CD4-positive, CD25-positive, alpha-beta regulatory T cell (primary cell): ENCODE measurements around the gene PODN. TPM values are rescaled to one million over a fixed set of nuclear protein-coding genes. Genes with fewer than 3 reads are reported as not detected.
A peak's percentile ranks its signal among the peaks of the same experiment; 100 is the strongest.

Experiments
- ATAC-seq, 2 donors: fragments of 150-1000 bp; cut with Tn5 transposase; one replicate each; pipeline ENCODE4 v1.10.0; 2021; ENCODE audit warnings: low read depth in 2 of 2, moderate number of reproducible peaks in 2 of 2, moderate library complexity in 1 of 2
- DNase-seq, 3 donors: peaks; one replicate each; pipeline versions ENCODE4 v3.0.0 to v3.0.0-alpha.2; 2012 to 2022; ENCODE audit warnings: mixed read lengths in 1 of 3
- H3K27ac ChIP-seq: one replicate; pipeline ENCODE4 v1.7.0; 2013; ENCODE audit warnings: mild to moderate bottlenecking, low read length; ENCODE audit not compliant: insufficient read depth, poor library complexity, severe bottlenecking
- H3K27me3 ChIP-seq: one replicate; pipeline ENCODE4 v1.7.0; 2013; ENCODE audit warnings: low read length; ENCODE audit not compliant: control insufficient read depth, insufficient read depth
- H3K36me3 ChIP-seq: one replicate; pipeline ENCODE4 v1.7.0; 2013; ENCODE audit warnings: mild to moderate bottlenecking, low read length, moderate library complexity; ENCODE audit not compliant: control insufficient read depth, insufficient read depth
- H3K4me1 ChIP-seq: 2 replicates; pipeline ENCODE4 v1.7.0; 2013; ENCODE audit warnings: mild to moderate bottlenecking, low read length; ENCODE audit not compliant: insufficient read depth, control insufficient read depth, poor library complexity, severe bottlenecking
- H3K4me3 ChIP-seq: one replicate; pipeline ENCODE4 v1.7.0; 2013; ENCODE audit warnings: low read depth, mild to moderate bottlenecking, low read length, moderate library complexity
- H3K9me3 ChIP-seq, 2 experiments: 1 replicate in 1 of 2; 2 replicates in 1 of 2; pipeline ENCODE4 v1.7.0; 2013; ENCODE audit warnings: low read length in 2 of 2, mild to moderate bottlenecking in 1 of 2, moderate library complexity in 1 of 2; ENCODE audit not compliant: control insufficient read depth in 2 of 2
- H3K27ac Mint-ChIP-seq, 3 donors: one replicate each; pipeline ENCODE4 v1.8.0; 2020 to 2022; ENCODE audit warnings: mild to moderate bottlenecking in 3 of 3, mixed read lengths in 3 of 3, moderate library complexity in 2 of 3
- H3K27me3 Mint-ChIP-seq: one replicate; pipeline ENCODE4 v1.8.0; 2022; ENCODE audit warnings: mild to moderate bottlenecking, mixed read lengths
- H3K36me3 Mint-ChIP-seq: one replicate; pipeline ENCODE4 v1.8.0; 2020; ENCODE audit warnings: mixed read lengths
- H3K4me1 Mint-ChIP-seq, 4 donors: one replicate each; pipeline ENCODE4 v1.8.0; 2020 to 2022; ENCODE audit warnings: mixed read lengths in 4 of 4, mild to moderate bottlenecking in 1 of 4
- H3K4me3 Mint-ChIP-seq, 4 donors: one replicate each; pipeline ENCODE4 v1.8.0; 2020 to 2022; ENCODE audit warnings: mild to moderate bottlenecking in 4 of 4, mixed read lengths in 4 of 4, moderate library complexity in 3 of 4
- H3K9me3 Mint-ChIP-seq, 7 donors: one replicate each; pipeline ENCODE4 v1.8.0; 2020 to 2022; ENCODE audit warnings: mixed read lengths in 7 of 7, mild to moderate bottlenecking in 3 of 7, moderate library complexity in 2 of 7
- polyA plus RNA-seq, 4 donors: library from polyadenylated mRNA; unstranded; fragments of 300-500 nt; fragmentation: Illumina TruSeq; gene quantifications; one replicate each; pipeline ENCODE4 v1.2.3, GENCODE V29; 2021
- total RNA-seq: library from RNA; stranded (reverse); gene quantifications from one replicate; pipeline ENCODE4 v1.2.3, GENCODE V29; 2022

PODN gene
- total and polyA plus RNA-seq, 5 donors from 2014 or later = not detected

DNA sequence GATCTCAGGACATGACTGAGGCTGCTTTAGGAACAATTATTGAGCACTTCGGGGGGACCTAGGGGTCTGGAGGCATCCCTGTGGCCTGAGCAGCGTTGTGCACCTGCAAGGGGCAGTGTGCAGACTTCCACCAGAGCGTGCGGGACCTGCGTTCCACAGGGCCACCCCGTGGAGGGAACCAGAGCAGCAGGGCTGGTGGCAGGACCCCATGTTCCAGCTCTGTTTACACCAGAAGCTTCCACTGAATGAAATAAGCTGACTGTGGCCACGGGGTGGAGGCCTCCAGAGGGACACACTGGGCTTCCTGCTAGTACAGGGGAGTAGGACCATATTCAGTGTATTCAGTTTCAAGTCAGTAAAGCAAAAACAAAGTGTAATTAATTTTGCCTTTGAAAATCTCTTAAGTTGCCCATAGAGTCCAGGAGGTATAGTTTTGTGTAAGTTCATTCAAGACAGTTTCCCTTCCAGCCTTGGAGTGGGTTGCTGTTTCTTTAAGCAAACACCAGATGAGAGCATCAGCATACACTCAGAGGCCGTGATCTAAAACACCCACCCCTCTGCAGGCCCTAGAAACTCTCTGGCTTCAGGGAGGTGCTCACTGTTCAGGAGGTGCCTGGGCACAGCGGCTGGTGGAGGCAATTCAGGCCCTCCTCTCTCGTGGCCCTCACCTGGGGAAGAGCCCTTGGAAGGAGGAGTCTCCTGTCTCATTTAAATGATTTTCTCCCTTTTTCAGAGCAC, 63.8 kb downstream of the PODN start:
- Mint-ChIP-seq H3K9me3 (no peaks in the 10 kb centered on the region), H3K27ac (no peak overlapping the region), H3K36me3 (no peaks in the 10 kb centered on the region), H3K4me3 (no peak overlapping the region), H3K27me3 (no peaks in the 10 kb centered on the region), H3K4me1 (no peaks in the 10 kb centered on the region)
- H3K27me3 ChIP-seq = no peaks in the 10 kb centered on the region
- no peaks in the 10 kb centered on the region for H3K36me3 ChIP-seq
- H3K4me3 ChIP-seq = no peak overlapping the region
- ATAC-seq (no peak), DNase-seq (no peak)
- H3K27ac ChIP-seq = no peak overlapping the region
- no peaks in the 10 kb centered on the region for H3K9me3 ChIP-seq
- no peaks in the 10 kb centered on the region for H3K4me1 ChIP-seq

DNA sequence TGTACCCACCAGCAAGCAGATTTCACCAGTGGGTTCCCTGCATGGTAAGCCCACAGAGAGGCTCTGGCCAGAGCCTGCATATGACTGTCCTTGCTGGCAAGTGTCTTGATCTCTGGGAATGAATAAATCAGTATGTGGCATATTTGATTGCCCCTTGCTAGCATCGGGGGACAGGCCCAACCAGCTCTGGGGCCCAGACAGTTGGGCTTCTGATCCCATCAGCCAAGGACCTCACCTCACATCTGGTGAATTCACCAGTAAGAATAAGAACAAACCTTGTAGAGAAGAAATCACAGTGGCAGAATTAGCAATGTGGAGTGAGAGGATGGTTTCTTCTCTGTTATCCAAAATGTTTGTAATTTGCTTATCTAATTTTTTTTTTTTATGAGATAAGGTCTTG, 64.5 kb downstream of the PODN start:
- H3K27ac ChIP-seq = no peak overlapping the region
- no peaks in the 10 kb centered on the region for H3K9me3 ChIP-seq
- Mint-ChIP-seq H3K4me3 (no peak overlapping the region), H3K27me3 (no peaks in the 10 kb centered on the region), H3K36me3 (no peaks in the 10 kb centered on the region), H3K27ac (no peak overlapping the region), H3K4me1 (no peaks in the 10 kb centered on the region), H3K9me3 (no peaks in the 10 kb centered on the region)
- no peaks in the 10 kb centered on the region for H3K4me1 ChIP-seq
- H3K36me3 ChIP-seq = no peaks in the 10 kb centered on the region
- H3K4me3 ChIP-seq = no peak overlapping the region
- ATAC-seq (no peak), DNase-seq (no peak)
- no peaks in the 10 kb centered on the region for H3K27me3 ChIP-seq

DNA sequence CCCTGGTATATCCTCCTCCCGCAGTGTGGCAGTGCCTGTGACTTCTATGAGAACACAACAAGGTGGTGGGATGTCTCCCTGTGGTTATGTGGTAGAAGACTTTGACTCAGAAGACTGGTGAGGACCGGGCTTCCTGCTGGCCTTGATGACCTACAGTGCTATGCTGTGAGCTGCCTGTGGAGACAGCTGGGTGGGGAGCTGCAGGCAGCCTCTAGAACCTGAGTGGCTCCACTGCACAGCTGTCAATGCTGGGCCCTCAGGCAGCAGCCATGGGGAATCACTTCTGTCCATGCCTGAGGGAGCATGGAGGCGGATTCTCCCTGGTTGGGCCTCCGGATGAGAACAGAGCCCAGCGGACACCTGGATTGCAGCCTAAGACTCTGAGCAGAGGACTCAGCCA, 65.5 kb downstream of the PODN start:
- H3K4me1 ChIP-seq = no peaks in the 10 kb centered on the region
- H3K4me1 Mint-ChIP-seq = no peaks in the 10 kb centered on the region
- H3K4me3 Mint-ChIP-seq = no peak overlapping the region
- no peaks in the 10 kb centered on the region for H3K27me3 Mint-ChIP-seq
- no peak overlapping the region for H3K27ac ChIP-seq
- no peak overlapping the region for H3K4me3 ChIP-seq
- DNase-seq (peak in 1 of 3 donors; percentile 6), ATAC-seq (no peak)
- no peaks in the 10 kb centered on the region for H3K36me3 ChIP-seq
- no peaks in the 10 kb centered on the region for H3K36me3 Mint-ChIP-seq
- H3K9me3 Mint-ChIP-seq = no peaks in the 10 kb centered on the region
- no peaks in the 10 kb centered on the region for H3K9me3 ChIP-seq
- no peaks in the 10 kb centered on the region for H3K27me3 ChIP-seq
- H3K27ac Mint-ChIP-seq = no peak overlapping the region

DNA sequence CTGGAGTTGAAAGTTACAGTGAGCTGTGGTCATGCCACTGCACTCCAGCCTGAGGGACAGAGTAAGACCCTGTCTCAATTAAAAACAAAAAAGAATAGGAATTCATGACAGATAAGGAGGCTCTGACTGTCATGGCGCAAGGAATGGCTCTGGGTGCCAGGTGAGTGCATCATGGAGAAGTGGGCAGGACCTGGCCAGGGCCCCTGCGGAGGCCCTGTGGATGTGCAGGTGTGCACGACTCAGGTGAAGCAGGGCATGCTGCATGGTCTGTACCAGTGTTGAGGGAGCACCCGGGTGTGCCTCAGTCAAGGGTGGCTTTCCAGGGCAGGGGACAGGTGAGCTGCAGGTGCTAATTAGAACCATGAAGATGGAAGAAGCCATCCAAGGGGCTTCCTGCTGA, 66.4 kb downstream of the PODN start:
- Mint-ChIP-seq H3K9me3 (no peaks in the 10 kb centered on the region), H3K27ac (no peak overlapping the region), H3K4me1 (no peaks in the 10 kb centered on the region), H3K4me3 (no peak overlapping the region), H3K36me3 (no peaks in the 10 kb centered on the region), H3K27me3 (no peaks in the 10 kb centered on the region)
- Histone ChIP-seq H3K4me1 (no peaks in the 10 kb centered on the region), H3K4me3 (no peak overlapping the region), H3K36me3 (no peaks in the 10 kb centered on the region), H3K27me3 (no peaks in the 10 kb centered on the region), H3K9me3 (no peaks in the 10 kb centered on the region), H3K27ac (no peak overlapping the region)
- no peak for ATAC-seq
- DNase-seq = no peak

DNA sequence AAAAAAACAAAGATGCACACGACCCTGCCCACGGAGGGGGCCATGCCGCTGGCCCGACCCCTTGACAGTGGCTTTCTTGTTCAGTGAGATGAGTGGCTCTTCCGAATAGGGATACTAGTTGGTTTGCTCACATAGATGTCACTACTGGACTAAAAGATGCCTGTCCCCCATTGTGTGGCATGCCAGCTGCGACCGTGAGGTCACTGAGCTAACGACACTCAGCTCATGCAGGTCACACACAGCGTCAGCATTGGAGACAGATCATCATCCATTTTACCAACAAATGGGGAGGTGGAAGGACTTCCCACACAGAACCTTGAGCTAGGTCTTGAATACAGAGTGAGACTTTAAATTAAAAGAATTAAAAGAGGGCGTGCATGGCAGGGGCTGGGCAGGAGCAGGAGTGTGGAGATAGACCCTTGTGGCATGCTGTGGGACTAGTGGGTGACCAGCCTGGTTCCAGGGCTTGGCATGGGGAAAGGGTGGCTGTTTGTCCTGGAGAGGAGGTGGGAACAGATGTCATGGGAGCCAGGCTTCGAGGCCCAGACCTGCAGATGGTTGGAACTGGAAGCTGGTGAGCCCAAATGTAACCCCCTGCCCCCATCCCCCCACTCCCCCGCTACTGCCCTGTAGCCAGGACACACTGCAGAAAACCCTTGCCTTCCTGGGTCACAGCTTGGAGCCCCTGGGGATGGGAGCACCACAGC, 68.0 kb downstream of the PODN start:
- H3K4me3 Mint-ChIP-seq = no peak overlapping the region
- no peaks in the 10 kb centered on the region for H3K36me3 Mint-ChIP-seq
- ATAC-seq (no peak), DNase-seq (no peak)
- no peaks in the 10 kb centered on the region for H3K9me3 Mint-ChIP-seq
- H3K27ac Mint-ChIP-seq = no peak overlapping the region
- Histone ChIP-seq H3K27me3 (no peaks in the 10 kb centered on the region), H3K9me3 (no peaks in the 10 kb centered on the region), H3K4me1 (no peaks in the 10 kb centered on the region), H3K4me3 (no peak overlapping the region), H3K36me3 (no peaks in the 10 kb centered on the region), H3K27ac (no peak overlapping the region)
- no peaks in the 10 kb centered on the region for H3K27me3 Mint-ChIP-seq
- no peaks in the 10 kb centered on the region for H3K4me1 Mint-ChIP-seq

DNA sequence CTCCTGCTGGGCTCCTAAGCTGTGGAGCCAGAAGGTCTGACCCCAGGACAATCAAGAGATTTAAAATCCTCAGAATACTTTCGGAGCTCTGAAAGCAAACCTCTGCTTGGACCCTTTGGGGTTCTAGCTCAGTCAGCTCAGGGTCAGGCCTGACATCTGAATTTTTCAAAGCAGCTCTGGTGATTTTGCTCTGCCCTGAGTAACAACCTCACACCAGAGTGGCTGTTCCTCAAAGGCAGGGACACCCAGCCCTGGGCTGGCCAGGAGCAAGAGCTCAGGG, 68.5 kb downstream of the PODN start:
- no peak overlapping the region for H3K4me3 ChIP-seq
- Mint-ChIP-seq H3K9me3 (no peaks in the 10 kb centered on the region), H3K27ac (no peak overlapping the region), H3K36me3 (no peaks in the 10 kb centered on the region), H3K4me3 (no peak overlapping the region), H3K27me3 (no peaks in the 10 kb centered on the region), H3K4me1 (no peaks in the 10 kb centered on the region)
- H3K36me3 ChIP-seq = no peaks in the 10 kb centered on the region
- H3K9me3 ChIP-seq = no peaks in the 10 kb centered on the region
- DNase-seq (no peak), ATAC-seq (no peak)
- H3K27me3 ChIP-seq = no peaks in the 10 kb centered on the region
- no peaks in the 10 kb centered on the region for H3K4me1 ChIP-seq
- no peak overlapping the region for H3K27ac ChIP-seq

DNA sequence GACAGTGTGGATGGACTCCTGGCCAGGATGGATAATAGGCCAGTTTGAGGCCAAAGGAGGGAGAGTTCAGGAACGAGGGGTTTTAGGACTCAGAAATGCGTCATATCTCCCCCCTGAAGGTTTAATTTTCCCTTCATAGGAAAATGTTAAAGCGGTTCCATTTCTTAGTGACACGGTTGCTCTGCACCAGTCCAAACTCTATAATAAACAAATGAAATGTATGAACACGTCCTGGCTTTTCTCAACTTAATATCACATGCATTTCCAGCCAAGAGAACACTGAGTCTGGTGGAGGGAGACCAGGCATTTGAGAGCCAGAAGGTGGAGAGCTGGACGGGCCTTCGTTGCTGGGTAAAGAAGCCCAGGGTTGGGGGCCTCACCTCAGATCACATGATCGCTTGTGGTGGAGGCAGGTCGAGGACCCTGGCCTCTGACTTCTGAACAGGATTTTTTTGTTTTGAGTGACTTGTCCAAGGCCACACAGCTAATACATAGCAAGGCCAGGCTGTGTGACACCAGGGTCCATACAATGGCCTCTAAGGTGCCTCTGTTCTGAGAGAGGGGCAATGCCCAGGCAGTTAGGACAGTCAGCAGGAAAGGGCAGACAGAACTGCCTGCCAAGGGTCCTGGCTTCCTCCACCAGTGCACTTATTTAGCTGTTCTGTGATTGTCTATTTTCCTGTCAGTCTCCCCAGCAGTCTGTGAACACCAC, 69.0 kb downstream of the PODN start:
- ATAC-seq = no peak
- no peaks in the 10 kb centered on the region for H3K36me3 ChIP-seq
- no peaks in the 10 kb centered on the region for H3K4me1 ChIP-seq
- Mint-ChIP-seq H3K27ac (no peak overlapping the region), H3K36me3 (no peaks in the 10 kb centered on the region), H3K27me3 (no peaks in the 10 kb centered on the region), H3K4me3 (no peak overlapping the region), H3K4me1 (no peaks in the 10 kb centered on the region), H3K9me3 (no peaks in the 10 kb centered on the region)
- no peaks in the 10 kb centered on the region for H3K27me3 ChIP-seq
- no peak overlapping the region for H3K27ac ChIP-seq
- no peaks in the 10 kb centered on the region for H3K9me3 ChIP-seq
- DNase-seq = no peak
- H3K4me3 ChIP-seq = no peak overlapping the region

DNA sequence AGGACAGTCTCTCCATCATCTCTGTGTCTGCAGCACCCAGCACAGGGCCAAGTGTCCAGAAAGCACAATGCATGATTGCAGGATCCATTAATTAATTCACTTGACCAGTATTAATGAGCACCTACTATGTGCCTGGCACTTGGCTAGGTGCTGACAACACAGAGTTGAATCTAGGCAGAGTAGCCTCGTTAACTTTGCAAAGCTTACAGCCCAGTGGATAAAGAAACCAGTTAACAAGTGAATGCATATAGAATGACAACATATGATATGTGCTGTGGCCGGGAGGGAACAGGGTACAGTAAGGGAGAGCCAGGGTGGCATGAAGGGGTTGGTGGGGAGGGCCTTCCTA, 69.6 kb downstream of the PODN start:
- Mint-ChIP-seq H3K9me3 (no peaks in the 10 kb centered on the region), H3K27me3 (no peaks in the 10 kb centered on the region), H3K4me3 (no peak overlapping the region), H3K4me1 (no peaks in the 10 kb centered on the region), H3K36me3 (no peaks in the 10 kb centered on the region), H3K27ac (no peak overlapping the region)
- ATAC-seq (no peak), DNase-seq (no peak)
- H3K4me3 ChIP-seq = no peak overlapping the region
- no peaks in the 10 kb centered on the region for H3K4me1 ChIP-seq
- H3K27ac ChIP-seq = no peak overlapping the region
- no peaks in the 10 kb centered on the region for H3K9me3 ChIP-seq
- H3K36me3 ChIP-seq = no peaks in the 10 kb centered on the region
- H3K27me3 ChIP-seq = no peaks in the 10 kb centered on the region
